PC-3 (cell line): ENCODE data around the gene UBE2C. TPM values are rescaled to one million over a fixed set of nuclear protein-coding genes. Genes with fewer than 3 reads are reported as not detected.
A peak's percentile ranks its signal among the peaks of the same experiment; 100 is the strongest.

Experiments
- ATAC-seq: fragments of 200-7000 bp; cut with Tn5 transposase; 2 replicates; pipeline ENCODE4 v1.9.1; 2020; ENCODE audit warnings: mild to moderate bottlenecking, moderate library complexity
- BruUV-seq: library from RNA; stranded (reverse); fragments of 400-500 nt; replicated peaks from 2 replicates; lab custom pipeline; 2021; lab: Mats Ljungman, UMichigan
- CTCF ChIA-PET: fragments of 300-600 bp; sonication (Branson Sonifier 250); formaldehyde crosslinking; loops from one replicate; lab custom pipeline; 2022; ENCODE audit warnings: antibody characterized with exemption; lab: Charles Lee
- POLR2A ChIA-PET: fragments of 300-600 bp; sonication (Branson Sonifier 250); formaldehyde crosslinking; loops from one replicate; lab custom pipeline; 2022; ENCODE audit warnings: antibody characterized with exemption; ENCODE audit not compliant: unreplicated experiment; lab: Charles Lee
- DNase-seq: peaks from one replicate; pipeline ENCODE4 v3.0.0-alpha.2; 2015
- H2AFZ ChIP-seq: fragments of 300-600 bp; sonication (generic); 2 replicates; pipeline ENCODE4 v1.6.0; 2016; ENCODE audit warnings: antibody characterized with exemption, low read length
- H3F3A ChIP-seq: fragments of 300-600 bp; sonication (generic); one replicate; pipeline ENCODE4 v1.6.0; 2017; ENCODE audit warnings: antibody characterized with exemption, low read length, control low read depth, mild to moderate bottlenecking; ENCODE audit not compliant: unreplicated experiment
- H3K27ac ChIP-seq: fragments of 300-600 bp; sonication (generic); 2 replicates; pipeline ENCODE4 v1.5.1; 2016; ENCODE audit warnings: mild to moderate bottlenecking, low read length
- H3K27me3 ChIP-seq: fragments of 300-600 bp; sonication (generic); 2 replicates; pipeline ENCODE4 v1.6.1; 2016; ENCODE audit warnings: low read length, mixed read lengths
- H3K36me3 ChIP-seq: fragments of 300-600 bp; sonication (generic); 2 replicates; pipeline ENCODE4 v1.6.1; 2016; ENCODE audit warnings: low read depth, mixed run types, low read length, mixed read lengths
- H3K4me1 ChIP-seq: fragments of 300-600 bp; sonication (generic); 2 replicates; pipeline ENCODE4 v1.5.1; 2016; ENCODE audit warnings: low read length; ENCODE audit not compliant: insufficient read depth
- H3K4me2 ChIP-seq: fragments of 300-600 bp; sonication (generic); 2 replicates; pipeline ENCODE4 v1.6.0; 2016; ENCODE audit warnings: low read length
- H3K4me3 ChIP-seq: fragments of 300-600 bp; sonication (generic); 2 replicates; pipeline ENCODE4 v1.5.1; 2016; ENCODE audit warnings: mild to moderate bottlenecking, low read length, mixed read lengths
- H3K79me2 ChIP-seq: fragments of 300-600 bp; sonication (generic); 2 replicates; pipeline ENCODE4 v1.6.1; 2017; ENCODE audit warnings: low read length, mixed read lengths
- H3K9ac ChIP-seq: fragments of 300-600 bp; sonication (generic); 2 replicates; pipeline ENCODE4 v1.6.0; 2016; ENCODE audit warnings: mild to moderate bottlenecking, low read length
- H3K9me2 ChIP-seq: fragments of 300-600 bp; sonication (generic); replicated peaks from 2 replicates; pipeline ENCODE4 v1.6.1; 2016; ENCODE audit warnings: mixed run types, low read length, mixed read lengths
- H3K9me3 ChIP-seq: fragments of 300-600 bp; sonication (generic); 2 replicates; pipeline ENCODE4 v1.6.1; 2016; ENCODE audit warnings: low read length, mixed read lengths
- H4K20me1 ChIP-seq: fragments of 300-600 bp; sonication (generic); 2 replicates; pipeline ENCODE4 v1.6.1; 2016; ENCODE audit warnings: low read length, mixed read lengths
- CTCF ChIP-seq: fragments of 300-600 bp; sonication (generic); conservative IDR thresholded peaks from 2 replicates; pipeline ENCODE4 v1.5.1; 2017; ENCODE audit warnings: antibody characterized with exemption, low read depth, mild to moderate bottlenecking, low read length
- EZH2 ChIP-seq: fragments of 300-600 bp; sonication (generic); IDR thresholded peaks from one replicate; pipeline ENCODE4 v1.6.1; 2017; ENCODE audit warnings: antibody characterized with exemption, mild to moderate bottlenecking, low read length; ENCODE audit not compliant: unreplicated experiment
- EZH2phosphoT487 ChIP-seq: fragments of 300-600 bp; sonication (generic); IDR thresholded peaks from 2 replicates; pipeline ENCODE4 v1.6.1; 2018; ENCODE audit warnings: mild to moderate bottlenecking, antibody characterized with exemption, low read length, borderline replicate concordance
- intact Hi-C: fragments of 100-400 bp; cut with micrococcal nuclease; formaldehyde crosslinking; loops from 2 replicates; pipeline ENCODE4 v1.9.0; 2023
- total RNA-seq: library from RNA; depleted of rRNA; stranded (reverse); fragments of >200 nt; gene quantifications from 2 replicates; pipeline ENCODE4 v1.2.3, GENCODE V29; 2014

UBE2C gene
- total RNA-seq, 1 experiment from 2014 or later: 304 TPM

- peak overlapping the region; percentile 99 for H3K27ac ChIP-seq
- H3K79me2 ChIP-seq: no peaks in the 10 kb centered on the region
- H4K20me1 ChIP-seq: no peaks in the 10 kb centered on the region
- H3K27me3 ChIP-seq: no peaks in the 10 kb centered on the region
- H3F3A ChIP-seq: peaks cover 27% of the 10 kb centered on the region
- CTCF ChIA-PET: interaction anchor here (1.1 kb wide), 1 partner anchor 9 kb away, joined by 3 read pairs; no protein-coding TSS in a partner anchor
- H3K36me3 ChIP-seq: no peaks in the 10 kb centered on the region
- H2AFZ ChIP-seq: no peak overlapping the region
- no TSS peak for BruUV-seq
- POLR2A ChIA-PET: interaction anchor here (0.6 to 0.7 kb wide), 2 partner anchors 101 to 1609 kb away, joined by 3 read pairs; partner anchors contain the start of gene ZSWIM1
- peaks cover 69% of the 10 kb centered on the region for H3K4me1 ChIP-seq
- no peak overlapping the region for H3K4me3 ChIP-seq
- intact Hi-C loops: no loop called here
- no peaks in the 10 kb centered on the region for H3K9me2 ChIP-seq
- no peaks in the 10 kb centered on the region for H3K9me3 ChIP-seq
- ATAC-seq (no peak), DNase-seq (no peak)
- H3K9ac ChIP-seq: peak overlapping the region; percentile 85
- H3K4me2 ChIP-seq: peak overlapping the region; percentile 71
- no peak for TF ChIP-seq EZH2phosphoT487
- TF ChIP-seq CTCF: no peak
- no peak for TF ChIP-seq EZH2
Measured at GRCh38 chr20:45780159-45780558, 32.3 kb upstream of the UBE2C start.

DNA sequence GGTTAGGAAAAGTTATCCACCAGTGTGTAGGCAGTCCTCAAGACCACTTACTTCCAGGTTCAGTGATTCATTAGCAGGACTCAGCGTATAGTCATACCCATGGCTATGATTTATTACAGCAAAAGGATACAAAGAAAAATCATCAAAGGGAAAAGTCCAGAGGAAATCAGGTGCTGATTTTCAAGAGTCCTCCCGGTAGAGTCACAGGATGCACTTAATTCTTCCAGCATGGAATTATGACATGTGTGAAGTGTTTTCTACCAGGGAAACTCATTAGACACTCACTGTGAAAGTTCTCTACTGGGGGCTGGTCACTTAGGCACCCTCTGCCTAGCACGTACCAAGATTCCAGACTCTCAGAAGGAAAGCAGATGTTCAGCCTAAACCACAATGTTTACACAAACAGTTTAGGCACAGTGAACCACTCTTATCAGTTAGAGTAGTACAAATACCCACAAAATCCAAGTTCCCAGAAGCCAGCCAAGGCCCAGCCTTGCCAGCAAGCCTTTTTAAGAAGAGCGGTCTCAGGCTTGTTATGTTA, 31.0 kb upstream of the UBE2C start:
- ATAC-seq: peak; percentile 41
- H3K9me3 ChIP-seq: no peaks in the 10 kb centered on the region
- no peak overlapping the region for H3K4me3 ChIP-seq
- TF ChIP-seq CTCF (no peak), EZH2 (no peak), EZH2phosphoT487 (no peak)
- H3K79me2 ChIP-seq: no peaks in the 10 kb centered on the region
- no peaks in the 10 kb centered on the region for H3K27me3 ChIP-seq
- CTCF ChIA-PET: no interaction called here
- H4K20me1 ChIP-seq: no peaks in the 10 kb centered on the region
- DNase-seq: peak; percentile 96
- H3K4me2 ChIP-seq: peak overlapping the region; percentile 71
- intact Hi-C loops: no loop called here
- H2AFZ ChIP-seq: no peak overlapping the region
- H3K4me1 ChIP-seq: peaks cover 70% of the 10 kb centered on the region
- H3F3A ChIP-seq: peaks cover 27% of the 10 kb centered on the region
- no TSS peak for BruUV-seq
- H3K27ac ChIP-seq: peak overlapping the region; percentile 99
- H3K9me2 ChIP-seq: no peaks in the 10 kb centered on the region
- peak overlapping the region; percentile 85 for H3K9ac ChIP-seq
- POLR2A ChIA-PET: no interaction called here
- H3K36me3 ChIP-seq: no peaks in the 10 kb centered on the region

DNA sequence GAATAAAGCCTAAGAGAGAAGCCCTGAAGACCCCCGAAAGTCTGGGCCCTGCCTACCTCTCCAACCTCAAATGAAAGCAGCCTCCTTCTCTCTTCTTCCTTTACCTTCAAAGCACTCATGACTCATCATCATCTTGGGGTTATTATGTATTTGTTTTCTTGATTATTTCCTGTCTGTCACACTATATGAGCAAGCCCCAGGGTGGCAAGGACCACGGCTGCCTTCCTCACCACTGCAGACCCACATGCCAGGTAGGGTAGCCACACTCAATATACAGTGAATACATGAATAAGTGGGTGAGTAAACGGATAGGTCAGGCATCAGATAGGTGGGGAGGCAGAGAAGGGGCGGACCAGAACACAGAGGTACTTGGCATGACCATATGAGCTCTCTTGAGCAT, 29.6 kb upstream of the UBE2C start:
- peaks cover 77% of the 10 kb centered on the region for H3K4me1 ChIP-seq
- no TSS peak for BruUV-seq

More for the DNA sequence above, 29.6 kb upstream of the UBE2C start:
- no peaks in the 10 kb centered on the region for H4K20me1 ChIP-seq
- peaks cover 26% of the 10 kb centered on the region for H3F3A ChIP-seq
- H3K9ac ChIP-seq: peak overlapping the region; percentile 85
- intact Hi-C loops: no loop called here
- H3K27me3 ChIP-seq: no peaks in the 10 kb centered on the region
- H3K27ac ChIP-seq: peak overlapping the region; percentile 99
- H3K9me2 ChIP-seq: no peaks in the 10 kb centered on the region
- H3K9me3 ChIP-seq: no peaks in the 10 kb centered on the region
- peak overlapping the region; percentile 58 for H3K4me2 ChIP-seq
- no peak for TF ChIP-seq EZH2phosphoT487
- TF ChIP-seq CTCF: no peak
- no peak for TF ChIP-seq EZH2
- ChIA-PET CTCF (interaction anchor here (1.4 kb wide), 1 partner anchor 12 kb away, joined by 4 read pairs; no protein-coding TSS in a partner anchor), POLR2A (interaction anchor here (0.6 kb wide), 1 partner anchor 9 kb away, joined by 3 read pairs; no protein-coding TSS in a partner anchor)
- no peak overlapping the region for H2AFZ ChIP-seq
- no peak overlapping the region for H3K4me3 ChIP-seq
- H3K79me2 ChIP-seq: no peaks in the 10 kb centered on the region
- H3K36me3 ChIP-seq: no peaks in the 10 kb centered on the region
- ATAC-seq (peak; percentile 31), DNase-seq (peak; percentile 94)
